Right lobe of liver (tissue), 4 donors: Measurements from ENCODE around the gene PTGR2.

Experiments used
- POLR2A ChIP-seq: fragments of 450-650 bp; IDR thresholded peaks from one replicate; pipeline ENCODE4 v1.6.1; 2017; ENCODE audit warnings: antibody characterized with exemption, mild to moderate bottlenecking
- TF ChIP-seq, protein P1 (sequence below), 4 donors: fragments of 200-600 bp in 3 of 4; fragments of 450-650 bp in 1 of 4; IDR thresholded peaks; one replicate each; pipeline versions ENCODE4 v1.5.1 to v1.8.0; 2016 to 2022; ENCODE audit warnings: antibody characterized with exemption in 4 of 4, mild to moderate bottlenecking in 2 of 4
- donor health status: DM: no; HTN: no; CAD: no.
- donor health status: DM: no; HTN: no; CAD: no.
- donor health status: DM: no; HTN: yes; CAD: no.

DNA sequence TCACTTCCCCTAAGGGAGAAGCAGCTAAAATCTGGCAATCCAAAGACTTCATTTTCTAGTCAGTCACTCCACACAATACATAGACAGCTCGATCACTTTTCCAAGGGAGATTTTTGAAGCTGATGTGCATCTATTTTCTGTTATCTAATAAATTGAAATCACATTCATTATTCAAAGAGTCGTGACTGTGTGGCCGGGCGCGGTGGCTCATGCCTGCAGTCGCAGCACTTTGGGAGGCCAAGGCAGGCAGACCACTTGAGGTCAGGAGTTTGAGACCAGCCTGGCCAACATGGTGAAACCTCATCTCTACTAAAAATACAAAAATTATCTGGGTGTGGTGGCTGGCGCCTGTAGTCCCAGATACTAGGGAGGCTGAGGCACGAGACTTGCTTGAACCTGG is 27.1 kb upstream of the PTGR2 start:
- TF ChIP-seq, protein P1, sequence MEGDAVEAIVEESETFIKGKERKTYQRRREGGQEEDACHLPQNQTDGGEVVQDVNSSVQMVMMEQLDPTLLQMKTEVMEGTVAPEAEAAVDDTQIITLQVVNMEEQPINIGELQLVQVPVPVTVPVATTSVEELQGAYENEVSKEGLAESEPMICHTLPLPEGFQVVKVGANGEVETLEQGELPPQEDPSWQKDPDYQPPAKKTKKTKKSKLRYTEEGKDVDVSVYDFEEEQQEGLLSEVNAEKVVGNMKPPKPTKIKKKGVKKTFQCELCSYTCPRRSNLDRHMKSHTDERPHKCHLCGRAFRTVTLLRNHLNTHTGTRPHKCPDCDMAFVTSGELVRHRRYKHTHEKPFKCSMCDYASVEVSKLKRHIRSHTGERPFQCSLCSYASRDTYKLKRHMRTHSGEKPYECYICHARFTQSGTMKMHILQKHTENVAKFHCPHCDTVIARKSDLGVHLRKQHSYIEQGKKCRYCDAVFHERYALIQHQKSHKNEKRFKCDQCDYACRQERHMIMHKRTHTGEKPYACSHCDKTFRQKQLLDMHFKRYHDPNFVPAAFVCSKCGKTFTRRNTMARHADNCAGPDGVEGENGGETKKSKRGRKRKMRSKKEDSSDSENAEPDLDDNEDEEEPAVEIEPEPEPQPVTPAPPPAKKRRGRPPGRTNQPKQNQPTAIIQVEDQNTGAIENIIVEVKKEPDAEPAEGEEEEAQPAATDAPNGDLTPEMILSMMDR (IDR thresholded peaks at IDR 0.05), result no peak
- no peak for TF ChIP-seq POLR2A
